Keratinocyte (primary cell): ENCODE results near the gene ZNF438.

ENCODE experiments used
- CTCF ChIP-seq, 3 experiments: IDR thresholded peaks in 1 of 3; conservative IDR thresholded peaks in 1 of 3; optimal IDR thresholded peaks in 1 of 3; 2 replicates in 2 of 3; 3 replicates in 1 of 3; pipeline versions ENCODE3 to v1.5.1; 2011; ENCODE audit warnings: low read length in 3 of 3, mild to moderate bottlenecking in 3 of 3, moderate library complexity in 2 of 3, control low read depth in 1 of 3, inconsistent platforms in 1 of 3; ENCODE audit not compliant: insufficient read depth in 2 of 3; ENCODE audit errors: extremely low read depth in 1 of 3
- EZH2 ChIP-seq: IDR thresholded peaks from one replicate; pipeline ENCODE4 v1.6.1; 2012; ENCODE audit warnings: inconsistent platforms, mild to moderate bottlenecking, low read length, moderate library complexity

DNA sequence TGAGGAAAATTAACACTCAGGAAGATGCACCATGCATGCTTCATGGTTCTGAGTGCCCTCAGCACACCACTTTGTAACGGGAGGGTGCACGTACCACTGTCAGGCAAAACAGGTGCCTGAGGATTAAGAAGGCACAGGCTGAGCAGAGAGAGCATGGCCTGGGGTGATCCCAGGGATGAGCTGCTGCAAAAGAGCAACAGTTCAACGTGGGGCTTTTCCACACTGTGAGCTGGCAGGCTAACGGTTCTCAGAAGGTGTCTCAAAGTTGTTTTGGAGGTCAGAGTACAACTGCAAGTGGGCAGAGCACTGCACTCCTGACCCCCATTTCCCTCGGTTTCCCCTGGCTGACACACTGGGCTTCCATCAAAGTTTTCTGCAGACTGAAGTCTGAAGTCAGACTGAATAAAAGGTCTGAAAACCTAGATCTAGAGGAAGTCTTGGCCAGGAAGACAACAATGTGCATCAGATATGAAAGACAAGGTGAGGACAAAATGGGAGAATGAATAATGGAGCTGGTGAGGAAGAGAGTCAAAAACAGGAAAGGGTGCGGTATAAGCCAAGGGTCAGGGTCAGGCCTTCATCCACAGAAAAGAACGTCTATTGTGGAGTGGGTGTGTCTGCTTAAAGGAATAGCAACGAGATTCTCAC lies 20.5 kb downstream of the ZNF438 start:
- TF ChIP-seq CTCF (optimal IDR thresholded peaks at IDR 0.05 in 1 of 3, IDR thresholded peaks at IDR 0.05 in 1 of 3, conservative IDR thresholded peaks at IDR 0.05 in 1 of 3; ENCODE audit: extremely low read depth in 1 of 3, insufficient read depth in 2 of 3, low read length in 3 of 3) (no peak), EZH2 (no peak)
